Panc1 (cell line): Measurements from ENCODE around the gene FRY. TPM values are rescaled to one million over a fixed set of nuclear protein-coding genes. Genes with fewer than 3 reads are reported as not detected.

ENCODE experiments used
- ATAC-seq: fragments of 200-7000 bp; cut with Tn5 transposase; 2 replicates; pipeline ENCODE4 v1.9.1; 2020; ENCODE audit warnings: mild to moderate bottlenecking, moderate library complexity
- BruUV-seq: library from RNA; stranded (reverse); fragments of 400-500 nt; replicated peaks from 2 replicates; lab custom pipeline; 2021; lab: Mats Ljungman, UMichigan
- CTCF ChIA-PET: fragments of 300-600 bp; sonication (Branson Sonifier 250); formaldehyde crosslinking; loops from one replicate; lab custom pipeline; 2022; ENCODE audit warnings: antibody characterized with exemption; lab: Charles Lee
- POLR2A ChIA-PET: fragments of 300-600 bp; sonication (Branson Sonifier 250); formaldehyde crosslinking; loops from one replicate; lab custom pipeline; 2022; ENCODE audit warnings: antibody characterized with exemption; lab: Charles Lee
- DNase-seq: peaks from one replicate; pipeline ENCODE4 v3.0.0-alpha.2; 2010; ENCODE audit warnings: low read depth, low spot score
- H3K27ac ChIP-seq: 2 replicates; pipeline ENCODE4 v1.5.1; 2011; ENCODE audit warnings: mild to moderate bottlenecking, low read length, inconsistent platforms
- H3K27me3 ChIP-seq: fragments of 200-500 bp; sonication (Bioruptor generic); 2 replicates; pipeline ENCODE4 v1.6.0; 2014; ENCODE audit warnings: low read length, inconsistent platforms; ENCODE audit not compliant: control insufficient read depth, insufficient read depth
- H3K36me3 ChIP-seq: fragments of 200-500 bp; sonication (Bioruptor generic); 2 replicates; pipeline ENCODE4 v1.5.1; 2014; ENCODE audit warnings: inconsistent platforms, mild to moderate bottlenecking, low read length, moderate library complexity; ENCODE audit not compliant: control insufficient read depth, insufficient read depth
- H3K4me1 ChIP-seq: 2 replicates; pipeline ENCODE4 v1.5.1; 2011; ENCODE audit warnings: inconsistent platforms, mild to moderate bottlenecking, low read length, moderate library complexity; ENCODE audit not compliant: control insufficient read depth, insufficient read depth
- H3K4me3 ChIP-seq, 2 experiments: 2 replicates each; pipeline ENCODE4 v1.5.1; 2011 to 2012; ENCODE audit warnings: low read depth in 2 of 2, low read length in 2 of 2, mild to moderate bottlenecking in 2 of 2, inconsistent platforms in 1 of 2, moderate library complexity in 1 of 2
- H3K9me3 ChIP-seq: fragments of 200-500 bp; sonication (Bioruptor generic); 2 replicates; pipeline ENCODE4 v1.5.1; 2014; ENCODE audit warnings: low read depth, mild to moderate bottlenecking, inconsistent platforms, low read length, moderate library complexity; ENCODE audit not compliant: control insufficient read depth, insufficient read depth
- CTCF ChIP-seq: fragments of 450-650 bp; IDR thresholded peaks from 2 replicates; pipeline ENCODE4 v1.5.1; 2017; ENCODE audit warnings: mild to moderate bottlenecking
- POLR2AphosphoS5 ChIP-seq: IDR thresholded peaks from 2 replicates; pipeline ENCODE4 v1.6.1; 2012; ENCODE audit warnings: mild to moderate bottlenecking, low read depth, low read length, moderate library complexity
- REST ChIP-seq, 2 experiments: IDR thresholded peaks; 2 replicates each; pipeline ENCODE4 v1.6.1; 2011 to 2012; ENCODE audit warnings: low read depth in 2 of 2, control low read depth in 1 of 2, low read length in 1 of 2, mild to moderate bottlenecking in 1 of 2, moderate library complexity in 1 of 2; ENCODE audit not compliant: insufficient read depth in 1 of 2
- SIN3A ChIP-seq: IDR thresholded peaks from 2 replicates; pipeline ENCODE4 v1.6.1; 2012; ENCODE audit warnings: low read depth, mild to moderate bottlenecking, low read length, moderate library complexity, borderline replicate concordance; ENCODE audit not compliant: insufficient read depth
- TCF7L2 ChIP-seq: IDR thresholded peaks from 2 replicates; pipeline ENCODE4 v1.6.1; 2011; ENCODE audit warnings: mild to moderate bottlenecking, low read depth, low read length, inconsistent platforms
- in situ Hi-C: cut with HindIII; loops from 2 replicates; pipeline ENCODE4 v1.10.0; 2016; ENCODE audit warnings: low sequenced_read_pairs, low pct_unique_long_range_greater_than_20kb
- intact Hi-C: fragments of 100-400 bp; cut with micrococcal nuclease; formaldehyde crosslinking; loops from one replicate; pipeline ENCODE4 v1.10.0; 2022; ENCODE audit not compliant: unreplicated experiment
- total RNA-seq: library from RNA; stranded (reverse); gene quantifications from one replicate; pipeline ENCODE4 v1.2.1, GENCODE V29; 2021; ENCODE audit not compliant: unreplicated experiment

The FRY gene
- total RNA-seq, 1 experiment from 2014 or later: 0.18 TPM

- ATAC-seq (no peak), DNase-seq (no peak)
- H3K4me3 ChIP-seq: no peak overlapping the region
- H3K27me3 ChIP-seq: no peaks in the 10 kb centered on the region
- no peaks in the 10 kb centered on the region for H3K4me1 ChIP-seq
- TF ChIP-seq POLR2AphosphoS5: no peak
- no peak overlapping the region for H3K27ac ChIP-seq
- ChIA-PET POLR2A (no interaction called here), CTCF (no interaction called here)
- in situ Hi-C loops (no loop called here), intact Hi-C loops (no loop called here)
- BruUV-seq: no TSS peak
- H3K36me3 ChIP-seq: no peaks in the 10 kb centered on the region
- H3K9me3 ChIP-seq: no peaks in the 10 kb centered on the region
Measured at GRCh38 chr13:32136061-32136460, 104.5 kb downstream of the FRY start.

- H3K9me3 ChIP-seq: no peaks in the 10 kb centered on the region
- ChIA-PET CTCF (no interaction called here), POLR2A (no interaction called here)
- no peak overlapping the region for H3K27ac ChIP-seq
- no peaks in the 10 kb centered on the region for H3K36me3 ChIP-seq
- H3K27me3 ChIP-seq: no peaks in the 10 kb centered on the region
- DNase-seq (no peak), ATAC-seq (no peak)
- no TSS peak for BruUV-seq
- intact Hi-C loops (no loop called here), in situ Hi-C loops (no loop called here)
- H3K4me3 ChIP-seq: no peak overlapping the region
- no peaks in the 10 kb centered on the region for H3K4me1 ChIP-seq
- TF ChIP-seq POLR2AphosphoS5 (no peak), REST (IDR thresholded peaks at IDR 0.05; ENCODE audit: insufficient read depth in 1 of 2, low read depth in 2 of 2, low read length in 1 of 2) (no peak), TCF7L2 (no peak), SIN3A (no peak), CTCF (no peak)
Measured at GRCh38 chr13:32136716-32137115, 105.1 kb downstream of the FRY start.

GRCh38 chr13:32139251-32139650, 107.7 kb downstream of the FRY start:
- DNase-seq (no peak), ATAC-seq (no peak)
- ChIA-PET CTCF (no interaction called here), POLR2A (no interaction called here)
- no peaks in the 10 kb centered on the region for H3K4me1 ChIP-seq
- H3K4me3 ChIP-seq: no peak overlapping the region
- BruUV-seq: no TSS peak
- no peak overlapping the region for H3K27ac ChIP-seq
- H3K9me3 ChIP-seq: no peaks in the 10 kb centered on the region
- in situ Hi-C loops (no loop called here), intact Hi-C loops (no loop called here)
- TF ChIP-seq TCF7L2 (no peak), SIN3A (no peak), POLR2AphosphoS5 (no peak), CTCF (no peak), REST (IDR thresholded peaks at IDR 0.05; ENCODE audit: insufficient read depth in 1 of 2, low read depth in 2 of 2, low read length in 1 of 2) (no peak)
- no peaks in the 10 kb centered on the region for H3K27me3 ChIP-seq
- no peaks in the 10 kb centered on the region for H3K36me3 ChIP-seq
